HEK293 (cell line): ENCODE data around the gene CCDC73.

Experiments used
- CTCF ChIA-PET: fragments of 350-600 bp; formaldehyde crosslinking; extraction: SDS; loops from one replicate; lab custom pipeline; 2021; ENCODE audit warnings: antibody characterized with exemption; lab: Yijun Ruan, JAX
- POLR2A ChIA-PET: fragments of 300-600 bp; formaldehyde crosslinking; extraction: SDS; loops from one replicate; lab custom pipeline; 2020; ENCODE audit warnings: antibody characterized with exemption, inconsistent platforms; lab: Yijun Ruan, JAX
- H3K27ac ChIP-seq: fragments of 200-500 bp; sonication (Bioruptor generic); 2 replicates; pipeline ENCODE4 v1.5.1; 2014; ENCODE audit warnings: low read depth, low read length, control low read depth, inconsistent platforms; ENCODE audit errors: extremely low read depth
- H3K36me3 ChIP-seq, 2 experiments: fragments of 200-500 bp in 1 of 2; sonication (Bioruptor generic) in 1 of 2; 1 replicate in 1 of 2; 2 replicates in 1 of 2; pipeline ENCODE4 v1.5.1; 2014 to 2017; ENCODE audit warnings: inconsistent platforms in 2 of 2, low read length in 2 of 2; ENCODE audit not compliant: control insufficient read depth in 2 of 2, insufficient read depth in 1 of 2
- H3K4me1 ChIP-seq: fragments of 200-500 bp; sonication (Bioruptor generic); 2 replicates; pipeline ENCODE4 v1.5.1; 2014; ENCODE audit warnings: mild to moderate bottlenecking, low read length, inconsistent platforms; ENCODE audit not compliant: control insufficient read depth, insufficient read depth
- H3K4me3 ChIP-seq: 2 replicates; pipeline ENCODE4 v1.5.1; 2011; ENCODE audit warnings: low read depth, mild to moderate bottlenecking, control low read depth, low read length, moderate library complexity
- H3K9me3 ChIP-seq: fragments of 200-500 bp; sonication (Bioruptor generic); 2 replicates; pipeline ENCODE4 v1.5.1; 2014; ENCODE audit warnings: low read depth, low read length, inconsistent platforms; ENCODE audit not compliant: control insufficient read depth, insufficient read depth
- GLIS1 ChIP-seq: fragments of 450-650 bp; formaldehyde crosslinking; IDR thresholded peaks from 2 replicates; pipeline ENCODE4 v1.5.1; 2016; ENCODE audit warnings: missing biosample characterization, missing genetic modification characterization
- HOXC10 ChIP-seq: sonication (generic); formaldehyde crosslinking; IDR thresholded peaks from 2 replicates; pipeline ENCODE4 v1.8.1; 2023; ENCODE audit warnings: mild to moderate bottlenecking, missing genetic modification reagents
- PRDM1 ChIP-seq: fragments of 450-650 bp; formaldehyde crosslinking; IDR thresholded peaks from 2 replicates; pipeline ENCODE4; 2016; ENCODE audit warnings: missing biosample characterization, missing genetic modification characterization
- SCRT1 ChIP-seq: fragments of 450-650 bp; formaldehyde crosslinking; IDR thresholded peaks from 2 replicates; pipeline ENCODE4 v1.5.1; 2016; ENCODE audit warnings: missing biosample characterization, missing genetic modification characterization, borderline replicate concordance
- ZFHX2 ChIP-seq: fragments of 450-650 bp; formaldehyde crosslinking; conservative IDR thresholded peaks from 2 replicates; pipeline ENCODE4 v1.5.1; 2016; ENCODE audit warnings: missing biosample characterization, missing genetic modification characterization
- ZNF114 ChIP-seq: fragments of 450-650 bp; formaldehyde crosslinking; IDR thresholded peaks from 2 replicates; pipeline ENCODE4 v1.5.0; 2017; ENCODE audit warnings: missing biosample characterization, missing genetic modification characterization
- ZNF19 ChIP-seq: fragments of 450-650 bp; formaldehyde crosslinking; IDR thresholded peaks from 2 replicates; pipeline ENCODE4; 2016; ENCODE audit warnings: missing biosample characterization, missing genetic modification characterization, low read depth
- ZNF214 ChIP-seq: fragments of 450-650 bp; formaldehyde crosslinking; IDR thresholded peaks from 2 replicates; pipeline ENCODE4 v1.5.1; 2017; ENCODE audit warnings: missing biosample characterization, mild to moderate bottlenecking, missing genetic modification characterization, borderline replicate concordance
- ZNF24 ChIP-seq: fragments of 450-650 bp; formaldehyde crosslinking; IDR thresholded peaks from 2 replicates; pipeline ENCODE4 v1.5.1; 2016; ENCODE audit warnings: missing biosample characterization, missing genetic modification characterization
- ZNF37A ChIP-seq: fragments of 450-650 bp; IDR thresholded peaks from 2 replicates; pipeline ENCODE4 v1.5.1; 2018; ENCODE audit warnings: missing biosample characterization, missing genetic modification characterization
- ZNF585B ChIP-seq: fragments of 450-650 bp; formaldehyde crosslinking; IDR thresholded peaks from 2 replicates; pipeline ENCODE4 v1.5.1; 2016; ENCODE audit warnings: missing biosample characterization, missing genetic modification characterization
- TF ChIP-seq, protein P1 (sequence below): fragments of 450-650 bp; formaldehyde crosslinking; IDR thresholded peaks from 2 replicates; pipeline ENCODE4 v1.5.1; 2016; ENCODE audit warnings: missing biosample characterization, missing genetic modification characterization
- TF ChIP-seq, protein P2 (sequence below): fragments of 450-650 bp; formaldehyde crosslinking; IDR thresholded peaks from 2 replicates; pipeline ENCODE4 v1.5.1; 2016; ENCODE audit warnings: missing biosample characterization, missing genetic modification characterization, low read depth
- TF ChIP-seq, protein P3 (sequence below): fragments of 450-650 bp; formaldehyde crosslinking; IDR thresholded peaks from 2 replicates; pipeline ENCODE4 v1.5.1; 2016; ENCODE audit warnings: missing biosample characterization, missing genetic modification characterization, borderline replicate concordance
- TF ChIP-seq, protein P4 (sequence below): fragments of 450-650 bp; formaldehyde crosslinking; conservative IDR thresholded peaks from 2 replicates; pipeline ENCODE4 v1.5.1; 2016; ENCODE audit warnings: low read depth, missing biosample characterization, missing genetic modification characterization
- TF ChIP-seq, protein P5 (sequence below): fragments of 450-650 bp; formaldehyde crosslinking; IDR thresholded peaks from 2 replicates; pipeline ENCODE4 v1.5.1; 2017; ENCODE audit warnings: missing biosample characterization, missing genetic modification characterization
- TF ChIP-seq, protein P6 (sequence below): fragments of 450-650 bp; formaldehyde crosslinking; IDR thresholded peaks from 2 replicates; pipeline ENCODE4 v1.5.1; 2016; ENCODE audit warnings: missing biosample characterization, missing genetic modification characterization

The CCDC73 gene

DNA sequence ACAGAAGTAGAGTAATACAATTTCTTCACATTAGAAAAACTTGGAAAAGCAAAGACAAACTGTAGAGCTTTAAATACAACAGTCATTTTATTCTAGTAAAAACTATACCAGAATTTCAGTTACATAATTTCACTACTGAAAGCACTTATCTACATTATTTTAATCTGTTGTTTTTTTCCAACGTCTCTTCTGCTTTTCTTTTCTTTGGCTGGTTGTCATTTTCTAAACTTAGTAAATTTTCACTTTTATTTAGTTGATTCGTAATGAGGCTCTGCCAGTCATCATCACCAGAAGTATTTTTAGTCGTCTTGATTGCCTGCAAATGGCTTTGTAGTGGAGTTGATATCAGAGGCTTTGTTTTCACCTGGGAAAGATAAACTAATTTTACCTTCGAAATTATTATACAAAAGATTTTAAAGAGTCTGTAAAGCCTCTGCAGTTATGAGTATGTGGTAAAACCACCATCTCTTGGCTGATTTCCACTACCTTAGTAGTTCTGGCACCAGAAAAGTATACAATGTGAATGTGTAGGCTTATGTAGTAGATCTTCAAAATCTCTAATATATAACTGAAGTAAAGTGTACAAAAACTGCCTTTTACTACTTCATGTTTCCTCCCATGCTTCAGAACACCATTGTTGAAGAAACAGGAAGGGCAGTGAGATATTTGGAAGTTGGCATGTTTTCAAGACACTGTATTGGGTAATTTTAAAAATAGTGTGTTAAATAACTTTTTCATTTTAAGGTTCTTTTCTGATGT is 191.6 kb downstream of the CCDC73 start (continued):
- TF ChIP-seq, protein P1, sequence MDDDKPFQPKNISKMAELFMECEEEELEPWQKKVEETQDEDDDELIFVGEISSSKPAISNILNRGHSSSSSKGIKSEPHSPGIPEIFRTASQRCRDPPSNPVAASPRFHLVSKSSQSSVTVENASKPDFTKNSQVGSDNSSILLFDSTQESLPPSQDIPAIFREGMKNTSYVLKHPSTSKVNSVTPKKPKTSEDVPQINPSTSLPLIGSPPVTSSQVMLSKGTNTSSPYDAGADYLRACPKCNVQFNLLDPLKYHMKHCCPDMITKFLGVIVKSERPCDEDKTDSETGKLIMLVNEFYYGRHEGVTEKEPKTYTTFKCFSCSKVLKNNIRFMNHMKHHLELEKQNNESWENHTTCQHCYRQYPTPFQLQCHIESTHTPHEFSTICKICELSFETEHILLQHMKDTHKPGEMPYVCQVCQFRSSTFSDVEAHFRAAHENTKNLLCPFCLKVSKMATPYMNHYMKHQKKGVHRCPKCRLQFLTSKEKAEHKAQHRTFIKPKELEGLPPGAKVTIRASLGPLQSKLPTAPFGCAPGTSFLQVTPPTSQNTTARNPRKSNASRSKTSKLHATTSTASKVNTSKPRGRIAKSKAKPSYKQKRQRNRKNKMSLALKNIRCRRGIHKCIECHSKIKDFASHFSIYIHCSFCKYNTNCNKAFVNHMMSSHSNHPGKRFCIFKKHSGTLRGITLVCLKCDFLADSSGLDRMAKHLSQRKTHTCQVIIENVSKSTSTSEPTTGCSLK (tag by site-specific recombination), result no peak
- TF ChIP-seq, protein P2, sequence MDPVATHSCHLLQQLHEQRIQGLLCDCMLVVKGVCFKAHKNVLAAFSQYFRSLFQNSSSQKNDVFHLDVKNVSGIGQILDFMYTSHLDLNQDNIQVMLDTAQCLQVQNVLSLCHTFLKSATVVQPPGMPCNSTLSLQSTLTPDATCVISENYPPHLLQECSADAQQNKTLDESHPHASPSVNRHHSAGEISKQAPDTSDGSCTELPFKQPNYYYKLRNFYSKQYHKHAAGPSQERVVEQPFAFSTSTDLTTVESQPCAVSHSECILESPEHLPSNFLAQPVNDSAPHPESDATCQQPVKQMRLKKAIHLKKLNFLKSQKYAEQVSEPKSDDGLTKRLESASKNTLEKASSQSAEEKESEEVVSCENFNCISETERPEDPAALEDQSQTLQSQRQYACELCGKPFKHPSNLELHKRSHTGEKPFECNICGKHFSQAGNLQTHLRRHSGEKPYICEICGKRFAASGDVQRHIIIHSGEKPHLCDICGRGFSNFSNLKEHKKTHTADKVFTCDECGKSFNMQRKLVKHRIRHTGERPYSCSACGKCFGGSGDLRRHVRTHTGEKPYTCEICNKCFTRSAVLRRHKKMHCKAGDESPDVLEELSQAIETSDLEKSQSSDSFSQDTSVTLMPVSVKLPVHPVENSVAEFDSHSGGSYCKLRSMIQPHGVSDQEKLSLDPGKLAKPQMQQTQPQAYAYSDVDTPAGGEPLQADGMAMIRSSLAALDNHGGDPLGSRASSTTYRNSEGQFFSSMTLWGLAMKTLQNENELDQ (tag by site-specific recombination), result no peak
- no peak for TF ChIP-seq ZFHX2 (tag by site-specific recombination)
- TF ChIP-seq, protein P3, sequence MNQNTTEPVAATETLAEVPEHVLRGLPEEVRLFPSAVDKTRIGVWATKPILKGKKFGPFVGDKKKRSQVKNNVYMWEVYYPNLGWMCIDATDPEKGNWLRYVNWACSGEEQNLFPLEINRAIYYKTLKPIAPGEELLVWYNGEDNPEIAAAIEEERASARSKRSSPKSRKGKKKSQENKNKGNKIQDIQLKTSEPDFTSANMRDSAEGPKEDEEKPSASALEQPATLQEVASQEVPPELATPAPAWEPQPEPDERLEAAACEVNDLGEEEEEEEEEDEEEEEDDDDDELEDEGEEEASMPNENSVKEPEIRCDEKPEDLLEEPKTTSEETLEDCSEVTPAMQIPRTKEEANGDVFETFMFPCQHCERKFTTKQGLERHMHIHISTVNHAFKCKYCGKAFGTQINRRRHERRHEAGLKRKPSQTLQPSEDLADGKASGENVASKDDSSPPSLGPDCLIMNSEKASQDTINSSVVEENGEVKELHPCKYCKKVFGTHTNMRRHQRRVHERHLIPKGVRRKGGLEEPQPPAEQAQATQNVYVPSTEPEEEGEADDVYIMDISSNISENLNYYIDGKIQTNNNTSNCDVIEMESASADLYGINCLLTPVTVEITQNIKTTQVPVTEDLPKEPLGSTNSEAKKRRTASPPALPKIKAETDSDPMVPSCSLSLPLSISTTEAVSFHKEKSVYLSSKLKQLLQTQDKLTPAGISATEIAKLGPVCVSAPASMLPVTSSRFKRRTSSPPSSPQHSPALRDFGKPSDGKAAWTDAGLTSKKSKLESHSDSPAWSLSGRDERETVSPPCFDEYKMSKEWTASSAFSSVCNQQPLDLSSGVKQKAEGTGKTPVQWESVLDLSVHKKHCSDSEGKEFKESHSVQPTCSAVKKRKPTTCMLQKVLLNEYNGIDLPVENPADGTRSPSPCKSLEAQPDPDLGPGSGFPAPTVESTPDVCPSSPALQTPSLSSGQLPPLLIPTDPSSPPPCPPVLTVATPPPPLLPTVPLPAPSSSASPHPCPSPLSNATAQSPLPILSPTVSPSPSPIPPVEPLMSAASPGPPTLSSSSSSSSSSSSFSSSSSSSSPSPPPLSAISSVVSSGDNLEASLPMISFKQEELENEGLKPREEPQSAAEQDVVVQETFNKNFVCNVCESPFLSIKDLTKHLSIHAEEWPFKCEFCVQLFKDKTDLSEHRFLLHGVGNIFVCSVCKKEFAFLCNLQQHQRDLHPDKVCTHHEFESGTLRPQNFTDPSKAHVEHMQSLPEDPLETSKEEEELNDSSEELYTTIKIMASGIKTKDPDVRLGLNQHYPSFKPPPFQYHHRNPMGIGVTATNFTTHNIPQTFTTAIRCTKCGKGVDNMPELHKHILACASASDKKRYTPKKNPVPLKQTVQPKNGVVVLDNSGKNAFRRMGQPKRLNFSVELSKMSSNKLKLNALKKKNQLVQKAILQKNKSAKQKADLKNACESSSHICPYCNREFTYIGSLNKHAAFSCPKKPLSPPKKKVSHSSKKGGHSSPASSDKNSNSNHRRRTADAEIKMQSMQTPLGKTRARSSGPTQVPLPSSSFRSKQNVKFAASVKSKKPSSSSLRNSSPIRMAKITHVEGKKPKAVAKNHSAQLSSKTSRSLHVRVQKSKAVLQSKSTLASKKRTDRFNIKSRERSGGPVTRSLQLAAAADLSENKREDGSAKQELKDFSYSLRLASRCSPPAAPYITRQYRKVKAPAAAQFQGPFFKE (tag by site-specific recombination), result no peak
- TF ChIP-seq, protein P4, sequence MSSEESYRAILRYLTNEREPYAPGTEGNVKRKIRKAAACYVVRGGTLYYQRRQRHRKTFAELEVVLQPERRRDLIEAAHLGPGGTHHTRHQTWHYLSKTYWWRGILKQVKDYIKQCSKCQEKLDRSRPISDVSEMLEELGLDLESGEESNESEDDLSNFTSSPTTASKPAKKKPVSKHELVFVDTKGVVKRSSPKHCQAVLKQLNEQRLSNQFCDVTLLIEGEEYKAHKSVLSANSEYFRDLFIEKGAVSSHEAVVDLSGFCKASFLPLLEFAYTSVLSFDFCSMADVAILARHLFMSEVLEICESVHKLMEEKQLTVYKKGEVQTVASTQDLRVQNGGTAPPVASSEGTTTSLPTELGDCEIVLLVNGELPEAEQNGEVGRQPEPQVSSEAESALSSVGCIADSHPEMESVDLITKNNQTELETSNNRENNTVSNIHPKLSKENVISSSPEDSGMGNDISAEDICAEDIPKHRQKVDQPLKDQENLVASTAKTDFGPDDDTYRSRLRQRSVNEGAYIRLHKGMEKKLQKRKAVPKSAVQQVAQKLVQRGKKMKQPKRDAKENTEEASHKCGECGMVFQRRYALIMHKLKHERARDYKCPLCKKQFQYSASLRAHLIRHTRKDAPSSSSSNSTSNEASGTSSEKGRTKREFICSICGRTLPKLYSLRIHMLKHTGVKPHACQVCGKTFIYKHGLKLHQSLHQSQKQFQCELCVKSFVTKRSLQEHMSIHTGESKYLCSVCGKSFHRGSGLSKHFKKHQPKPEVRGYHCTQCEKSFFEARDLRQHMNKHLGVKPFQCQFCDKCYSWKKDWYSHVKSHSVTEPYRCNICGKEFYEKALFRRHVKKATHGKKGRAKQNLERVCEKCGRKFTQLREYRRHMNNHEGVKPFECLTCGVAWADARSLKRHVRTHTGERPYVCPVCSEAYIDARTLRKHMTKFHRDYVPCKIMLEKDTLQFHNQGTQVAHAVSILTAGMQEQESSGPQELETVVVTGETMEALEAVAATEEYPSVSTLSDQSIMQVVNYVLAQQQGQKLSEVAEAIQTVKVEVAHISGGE (tag by site-specific recombination), result no peak

DNA sequence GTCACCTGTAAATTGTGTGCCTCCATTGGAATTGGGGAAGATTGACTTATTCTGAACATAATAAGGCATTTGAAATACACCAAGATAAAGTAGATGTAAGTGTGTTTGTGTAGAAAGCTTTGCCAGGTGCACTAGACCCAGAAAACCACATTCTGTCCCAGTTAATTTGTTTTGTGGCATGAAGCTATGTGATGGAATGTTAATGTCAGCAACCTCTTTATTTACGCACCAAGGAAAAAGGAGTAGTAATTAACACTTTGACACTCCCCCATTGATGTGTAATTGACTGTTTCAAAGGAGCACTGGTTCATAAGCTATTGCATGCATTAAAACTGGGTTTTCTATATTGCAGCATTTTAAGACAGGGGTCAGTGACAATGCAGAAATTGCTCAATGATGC is 196.5 kb downstream of the CCDC73 start:
- H3K4me1 ChIP-seq, result no peaks in the 10 kb centered on the region; the same call in 1 of the 2 replicates
- H3K27ac ChIP-seq, result no peak overlapping the region
- H3K4me3 ChIP-seq, result no peak overlapping the region
- H3K36me3 ChIP-seq, result peaks cover 28 to 87% of the 10 kb centered on the region in 2 experiments
- no peaks in the 10 kb centered on the region for H3K9me3 ChIP-seq
- POLR2A ChIA-PET, result interaction anchor here (1.9 kb wide), 1 partner anchor 15 kb away, joined by 5 read pairs; the partner anchor contains the start of gene EIF3M
- CTCF ChIA-PET, result no interaction called here
- TF ChIP-seq PRDM1 (tag by site-specific recombination), result no peak
- no peak for TF ChIP-seq SCRT1 (tag by site-specific recombination)
- TF ChIP-seq ZNF585B (tag by site-specific recombination), result no peak
- TF ChIP-seq, protein P5, sequence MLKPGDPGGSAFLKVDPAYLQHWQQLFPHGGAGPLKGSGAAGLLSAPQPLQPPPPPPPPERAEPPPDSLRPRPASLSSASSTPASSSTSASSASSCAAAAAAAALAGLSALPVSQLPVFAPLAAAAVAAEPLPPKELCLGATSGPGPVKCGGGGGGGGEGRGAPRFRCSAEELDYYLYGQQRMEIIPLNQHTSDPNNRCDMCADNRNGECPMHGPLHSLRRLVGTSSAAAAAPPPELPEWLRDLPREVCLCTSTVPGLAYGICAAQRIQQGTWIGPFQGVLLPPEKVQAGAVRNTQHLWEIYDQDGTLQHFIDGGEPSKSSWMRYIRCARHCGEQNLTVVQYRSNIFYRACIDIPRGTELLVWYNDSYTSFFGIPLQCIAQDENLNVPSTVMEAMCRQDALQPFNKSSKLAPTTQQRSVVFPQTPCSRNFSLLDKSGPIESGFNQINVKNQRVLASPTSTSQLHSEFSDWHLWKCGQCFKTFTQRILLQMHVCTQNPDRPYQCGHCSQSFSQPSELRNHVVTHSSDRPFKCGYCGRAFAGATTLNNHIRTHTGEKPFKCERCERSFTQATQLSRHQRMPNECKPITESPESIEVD (tag by site-specific recombination), result peak; percentile 73
- TF ChIP-seq HOXC10 (CRISPR knock-in tag), result no peak
- TF ChIP-seq, protein P6, sequence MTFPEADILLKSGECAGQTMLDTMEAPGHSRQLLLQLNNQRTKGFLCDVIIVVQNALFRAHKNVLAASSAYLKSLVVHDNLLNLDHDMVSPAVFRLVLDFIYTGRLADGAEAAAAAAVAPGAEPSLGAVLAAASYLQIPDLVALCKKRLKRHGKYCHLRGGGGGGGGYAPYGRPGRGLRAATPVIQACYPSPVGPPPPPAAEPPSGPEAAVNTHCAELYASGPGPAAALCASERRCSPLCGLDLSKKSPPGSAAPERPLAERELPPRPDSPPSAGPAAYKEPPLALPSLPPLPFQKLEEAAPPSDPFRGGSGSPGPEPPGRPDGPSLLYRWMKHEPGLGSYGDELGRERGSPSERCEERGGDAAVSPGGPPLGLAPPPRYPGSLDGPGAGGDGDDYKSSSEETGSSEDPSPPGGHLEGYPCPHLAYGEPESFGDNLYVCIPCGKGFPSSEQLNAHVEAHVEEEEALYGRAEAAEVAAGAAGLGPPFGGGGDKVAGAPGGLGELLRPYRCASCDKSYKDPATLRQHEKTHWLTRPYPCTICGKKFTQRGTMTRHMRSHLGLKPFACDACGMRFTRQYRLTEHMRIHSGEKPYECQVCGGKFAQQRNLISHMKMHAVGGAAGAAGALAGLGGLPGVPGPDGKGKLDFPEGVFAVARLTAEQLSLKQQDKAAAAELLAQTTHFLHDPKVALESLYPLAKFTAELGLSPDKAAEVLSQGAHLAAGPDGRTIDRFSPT, result no peak
- no peak for TF ChIP-seq ZNF19
- no peak for TF ChIP-seq ZNF37A (tag by site-specific recombination)
- no peak for TF ChIP-seq GLIS1
- TF ChIP-seq ZNF24 (tag by site-specific recombination), result no peak
- no peak for TF ChIP-seq ZNF114 (tag by site-specific recombination)
- no peak for TF ChIP-seq ZNF214 (tag by site-specific recombination)
